G401 (cell line): ENCODE results near the gene HRH3. TPM values are rescaled to one million over a fixed set of nuclear protein-coding genes. Genes with fewer than 3 reads are reported as not detected.

Source experiments
- DNase-seq: peaks from one replicate; pipeline ENCODE4 v3.0.0-alpha.2; 2015; ENCODE audit warnings: low spot score
- in situ Hi-C: cut with HindIII; loops from 2 replicates; pipeline ENCODE4 v1.10.0; 2016; ENCODE audit warnings: low sequenced_read_pairs, mixed read lengths
- total RNA-seq: library from RNA; depleted of rRNA; stranded (reverse); fragments of >200 nt; shearing (Covaris generic); gene quantifications from 2 replicates; pipeline ENCODE4 v1.2.3, GENCODE V29; 2014

The HRH3 gene
- total RNA-seq, 1 experiment from 2014 or later: not detected

DNA sequence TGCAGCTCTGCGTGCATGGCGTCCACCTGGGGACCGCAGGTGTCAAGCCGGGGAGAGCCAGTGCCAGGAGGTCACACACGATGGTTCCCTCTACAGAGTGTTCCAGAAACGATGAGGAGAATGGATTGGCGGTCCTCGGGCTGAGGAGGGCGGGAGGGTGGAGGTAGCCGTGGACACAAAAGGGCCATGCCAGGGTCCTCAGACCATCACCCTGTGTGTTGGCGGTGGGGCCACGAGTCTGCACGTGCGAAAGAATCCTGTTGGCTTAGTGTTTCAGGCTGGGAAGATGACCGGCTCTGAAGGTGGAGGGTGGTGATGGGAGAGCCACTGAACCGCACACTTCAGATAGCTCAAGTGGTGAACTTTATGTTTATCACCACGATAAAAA lies 13.7 kb downstream of the HRH3 start:
- in situ Hi-C loops: no loop called here

DNA sequence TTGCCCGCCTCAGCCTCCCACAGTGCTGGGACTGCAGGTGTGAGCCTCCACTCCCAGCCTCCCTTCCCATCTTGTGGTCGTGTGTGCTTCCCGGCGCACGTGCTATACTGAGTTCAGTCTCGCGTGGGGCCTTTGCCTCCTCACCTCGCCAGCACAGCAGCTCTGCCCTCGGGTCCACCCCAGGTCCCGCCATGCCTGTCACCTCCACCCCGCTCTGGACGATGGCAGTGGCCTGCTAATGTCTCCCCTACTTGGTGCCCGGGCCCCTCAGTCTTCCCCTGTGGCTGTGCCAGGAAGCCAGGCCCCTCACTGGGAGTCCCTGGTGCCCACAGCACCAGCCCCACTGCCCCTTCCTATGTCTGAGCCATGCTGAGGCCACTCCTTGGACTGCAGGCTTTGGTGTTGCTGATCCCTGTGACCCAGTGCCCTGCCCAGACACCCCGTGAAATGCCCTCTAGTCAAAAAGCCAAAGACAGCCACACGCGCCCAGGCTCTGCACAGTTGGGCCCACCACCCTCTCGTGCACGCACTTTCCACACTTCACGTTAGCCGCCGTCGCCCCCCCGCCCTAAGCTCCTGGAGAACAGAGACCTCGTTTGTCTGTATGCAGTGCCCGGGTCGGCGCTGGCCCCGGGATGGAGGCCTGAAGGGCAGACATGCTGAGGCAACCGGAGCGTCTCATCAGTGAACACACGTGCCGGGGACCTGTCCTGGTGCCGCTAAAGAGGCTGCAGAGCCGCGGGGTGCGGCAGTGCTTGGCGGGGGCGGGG lies 14.3 kb downstream of the HRH3 start:
- in situ Hi-C loops: no loop called here
- no peak for DNase-seq

More for the DNA sequence above, 13.7 kb downstream of the HRH3 start:
- DNase-seq: no peak

DNA sequence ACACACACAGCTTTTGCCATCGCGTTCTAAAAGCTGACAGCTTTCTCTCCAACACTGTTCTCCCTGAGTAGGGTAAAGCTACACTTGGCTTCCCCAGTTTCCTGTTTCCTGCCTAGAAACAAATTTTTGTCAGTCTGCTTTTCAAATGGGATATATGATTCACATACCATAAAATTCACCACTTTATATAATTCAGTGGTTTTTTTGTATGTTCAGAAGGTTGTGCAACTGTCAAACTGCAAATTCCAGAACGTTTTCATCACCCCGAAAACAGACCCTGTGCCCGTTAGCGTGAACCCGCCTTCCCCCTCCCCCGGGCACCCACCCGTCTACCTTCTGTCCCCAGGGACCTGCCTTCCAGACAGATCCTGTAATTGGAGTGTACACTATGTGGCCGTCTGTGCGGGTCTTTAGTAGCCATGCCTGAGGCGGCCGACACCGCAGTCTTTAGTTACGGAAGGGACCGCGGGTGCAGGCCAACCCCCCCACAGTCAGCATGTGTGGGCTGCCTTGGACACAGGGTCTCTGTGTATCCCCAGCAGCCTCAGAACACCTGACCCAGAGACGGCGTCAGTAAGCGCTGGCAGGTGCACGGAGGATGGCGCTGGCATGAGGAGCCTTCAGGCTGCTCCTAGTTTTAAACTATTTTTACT lies 16.6 kb downstream of the HRH3 start:
- no peak for DNase-seq
- in situ Hi-C loops: no loop called here

DNA sequence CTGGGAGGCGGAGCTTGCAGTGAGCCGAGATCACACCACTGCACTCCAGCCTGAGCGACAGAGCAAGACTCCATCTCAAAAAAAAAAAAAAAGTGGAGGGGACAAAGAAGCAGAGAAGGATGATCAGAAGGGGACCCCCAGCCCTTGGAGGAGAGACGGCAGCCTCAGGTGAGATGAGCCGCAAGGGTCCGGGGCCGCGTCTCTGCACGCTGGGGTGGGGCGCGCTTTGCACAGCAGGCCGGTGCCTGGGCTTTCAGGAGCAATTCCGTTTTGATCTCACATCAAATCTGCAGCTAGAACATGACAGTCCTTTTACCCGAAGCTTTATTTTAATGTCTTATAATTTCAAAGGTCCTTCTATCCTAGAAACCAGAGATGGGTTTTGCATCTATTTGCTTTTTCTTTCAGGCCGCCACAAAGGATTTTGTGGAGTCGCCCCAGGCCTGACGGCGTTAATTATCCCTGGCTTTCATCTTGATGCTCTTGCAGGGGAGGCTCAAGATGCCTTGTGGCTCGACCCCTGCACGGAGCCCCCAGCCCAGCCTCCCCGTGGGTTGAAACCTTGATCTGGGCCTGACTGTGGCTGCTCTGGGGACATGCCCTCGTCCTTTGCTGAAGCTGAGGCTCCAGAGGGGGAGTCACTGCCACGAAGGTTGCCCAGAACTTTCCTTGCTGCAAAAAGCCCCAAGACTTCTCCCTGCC lies 17.3 kb downstream of the HRH3 start:
- in situ Hi-C loops: no loop called here

DNA sequence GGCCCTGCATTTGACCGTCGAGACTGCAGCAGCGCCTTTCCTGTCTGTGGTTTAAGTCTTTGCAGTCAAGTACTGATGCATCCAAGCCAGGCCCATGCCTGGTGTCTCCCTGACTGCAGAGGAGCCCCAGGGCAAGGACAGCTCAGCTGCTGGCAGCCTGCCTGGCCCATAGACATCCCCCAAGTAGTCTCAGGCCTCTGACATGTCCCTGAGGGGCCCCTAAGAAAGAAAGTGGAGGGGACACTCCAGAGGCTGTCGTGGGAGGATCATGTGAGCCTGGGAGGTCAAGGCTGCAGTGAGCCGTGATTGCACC lies 18.0 kb downstream of the HRH3 start:
- in situ Hi-C loops: no loop called here
- no peak for DNase-seq

More for the DNA sequence above, 17.3 kb downstream of the HRH3 start:
- no peak for DNase-seq

DNA sequence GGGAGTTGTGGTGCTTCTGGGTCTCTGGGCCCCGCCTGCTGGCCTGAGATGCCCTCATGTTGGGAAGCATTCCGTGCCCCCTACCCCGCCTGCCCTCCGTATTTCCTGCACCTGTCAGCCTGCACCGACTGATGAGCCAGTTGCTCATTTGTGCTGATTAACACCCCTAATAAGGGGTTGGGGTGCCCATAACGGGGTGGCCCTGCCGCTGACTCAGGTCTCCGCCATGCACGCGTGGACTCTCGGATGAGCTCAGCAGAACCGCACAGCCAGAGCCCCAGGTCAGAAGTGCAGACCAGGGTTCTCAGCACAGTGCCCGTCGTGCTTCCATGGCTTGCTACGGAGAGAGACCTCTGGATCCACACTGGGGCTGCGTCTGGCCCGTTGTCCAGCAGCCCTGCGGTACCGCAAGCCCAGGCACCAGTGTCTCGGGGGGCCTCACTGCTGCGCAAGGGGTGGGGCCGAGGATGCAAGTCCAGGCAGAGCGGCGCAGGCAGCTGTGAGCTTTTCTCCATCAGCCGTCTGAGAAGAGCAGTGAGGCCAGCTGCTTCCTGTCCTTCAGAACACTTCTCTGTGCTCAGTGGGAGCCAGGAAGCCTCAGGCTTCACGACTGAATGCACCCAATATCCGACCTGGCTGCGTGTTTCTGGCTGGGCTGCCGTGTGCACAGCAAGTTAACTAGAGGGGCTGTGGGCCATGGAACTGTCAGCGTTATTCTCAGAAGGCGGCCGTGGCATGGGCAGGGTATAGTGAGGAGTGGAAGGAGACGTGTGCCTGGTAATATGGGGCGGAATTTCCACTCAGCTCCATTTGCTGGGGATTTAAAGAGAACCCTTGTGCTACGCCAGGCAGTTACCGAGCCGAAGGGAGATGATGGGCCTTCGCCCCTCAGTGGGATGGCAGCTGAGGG lies 18.6 kb downstream of the HRH3 start:
- peak; percentile 68 for DNase-seq
- in situ Hi-C loops: no loop called here

DNA sequence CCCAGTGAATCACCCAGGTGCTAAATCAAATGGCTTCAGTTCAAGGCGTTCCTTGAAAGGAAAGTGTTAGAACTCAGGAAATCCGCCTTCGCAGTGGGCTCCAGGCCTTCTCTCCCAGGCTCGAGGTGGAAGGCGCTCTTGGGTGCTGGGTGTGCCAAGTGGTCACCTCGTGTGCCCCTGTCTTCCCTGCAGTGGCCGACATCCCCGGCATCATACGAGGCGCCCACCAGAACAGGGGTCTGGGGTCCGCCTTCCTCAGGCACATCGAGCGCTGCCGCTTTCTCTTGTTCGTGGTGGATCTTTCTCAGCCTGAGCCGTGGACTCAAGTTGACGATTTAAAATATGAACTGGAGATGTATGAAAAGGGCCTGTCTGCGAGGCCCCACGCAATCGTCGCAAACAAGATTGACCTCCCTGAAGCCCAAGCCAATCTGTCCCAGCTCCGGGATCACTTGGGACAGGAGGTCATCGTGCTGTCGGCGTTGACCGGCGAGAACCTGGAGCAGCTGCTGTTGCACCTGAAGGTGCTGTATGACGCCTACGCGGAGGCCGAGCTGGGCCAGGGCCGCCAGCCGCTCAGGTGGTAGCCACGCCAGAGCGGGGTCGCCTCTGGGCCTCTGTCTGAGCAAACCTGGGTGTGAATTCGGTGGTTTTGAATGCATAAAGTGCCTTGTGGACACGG lies 19.4 kb downstream of the HRH3 start:
- no peak for DNase-seq
- in situ Hi-C loops: no loop called here

DNA sequence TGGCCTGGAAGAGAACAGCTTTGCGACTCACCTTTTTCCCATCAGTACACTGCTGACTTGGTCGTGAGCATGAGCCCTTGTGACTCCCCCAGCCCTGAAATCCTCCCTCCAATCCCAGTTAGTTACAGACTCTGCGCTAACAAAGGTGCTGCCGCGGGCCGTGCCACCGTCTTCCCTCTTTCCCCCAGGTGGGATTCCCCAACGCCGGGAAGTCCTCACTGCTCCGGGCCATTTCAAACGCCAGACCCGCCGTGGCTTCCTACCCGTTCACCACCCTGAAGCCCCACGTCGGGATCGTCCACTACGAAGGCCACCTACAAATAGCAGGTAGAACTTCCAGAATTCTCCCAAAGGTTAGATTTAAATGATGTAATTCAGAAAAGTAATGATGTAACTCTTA lies 21.1 kb downstream of the HRH3 start:
- in situ Hi-C loops: no loop called here

DNA sequence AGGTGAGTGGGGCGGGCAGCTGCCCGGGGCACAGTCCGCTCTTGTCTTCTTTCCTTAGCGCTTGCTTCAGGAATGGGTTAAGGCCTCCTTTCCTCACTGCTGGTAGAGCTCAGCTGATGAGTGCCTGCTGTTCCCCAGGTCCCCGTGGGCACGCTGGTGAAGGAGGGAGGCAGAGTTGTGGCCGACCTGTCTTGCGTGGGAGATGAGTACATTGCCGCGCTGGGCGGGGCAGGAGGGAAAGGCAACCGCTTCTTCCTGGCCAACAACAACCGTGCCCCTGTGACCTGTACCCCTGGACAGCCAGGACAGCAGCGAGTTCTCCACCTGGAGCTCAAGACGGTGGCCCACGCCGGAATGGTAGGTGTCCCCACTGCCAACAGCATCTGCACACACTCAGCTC lies 21.6 kb downstream of the HRH3 start:
- in situ Hi-C loops: no loop called here
- DNase-seq: no peak

More for the DNA sequence above, 21.1 kb downstream of the HRH3 start:
- DNase-seq: no peak

DNA sequence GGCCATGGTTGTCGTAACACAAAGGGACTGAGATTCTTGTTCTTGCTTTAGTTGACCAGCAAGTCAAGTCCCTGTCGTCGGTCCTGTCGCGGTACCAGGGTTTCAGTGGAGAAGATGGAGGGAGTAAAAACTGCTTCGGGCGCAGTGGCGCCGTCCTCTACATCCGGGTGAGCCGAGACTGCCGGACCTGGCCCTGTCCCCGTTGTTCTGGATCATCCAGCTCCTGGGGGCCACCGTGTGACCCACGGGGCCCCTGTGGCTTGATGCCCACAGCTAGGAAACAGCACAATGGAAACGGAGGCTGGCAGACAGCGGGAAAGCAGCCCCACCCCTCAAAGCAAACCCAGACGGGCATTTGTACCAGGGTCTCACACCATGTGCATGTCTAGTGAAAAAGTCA lies 22.3 kb downstream of the HRH3 start:
- in situ Hi-C loops: no loop called here
- no peak for DNase-seq

DNA sequence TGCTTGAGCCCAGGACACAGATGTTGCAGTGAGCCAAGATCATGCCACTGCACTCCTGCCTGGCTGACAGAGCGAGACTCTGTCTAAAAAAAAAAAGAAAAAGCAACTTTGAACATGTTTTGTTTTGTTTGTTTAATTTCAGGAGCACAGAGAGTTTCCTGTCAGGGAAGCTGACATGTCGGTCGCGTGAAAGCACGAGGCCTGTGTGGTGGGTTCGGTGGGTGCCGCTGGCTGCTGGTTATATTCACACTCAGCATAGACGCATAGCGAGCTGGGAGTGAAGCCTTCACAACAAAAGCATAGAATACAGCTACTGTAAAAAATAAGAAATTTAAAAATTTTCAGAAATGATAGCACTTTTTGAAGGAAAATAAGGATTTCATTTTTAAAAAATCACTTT lies 22.8 kb downstream of the HRH3 start:
- in situ Hi-C loops: no loop called here
- DNase-seq: no peak

DNA sequence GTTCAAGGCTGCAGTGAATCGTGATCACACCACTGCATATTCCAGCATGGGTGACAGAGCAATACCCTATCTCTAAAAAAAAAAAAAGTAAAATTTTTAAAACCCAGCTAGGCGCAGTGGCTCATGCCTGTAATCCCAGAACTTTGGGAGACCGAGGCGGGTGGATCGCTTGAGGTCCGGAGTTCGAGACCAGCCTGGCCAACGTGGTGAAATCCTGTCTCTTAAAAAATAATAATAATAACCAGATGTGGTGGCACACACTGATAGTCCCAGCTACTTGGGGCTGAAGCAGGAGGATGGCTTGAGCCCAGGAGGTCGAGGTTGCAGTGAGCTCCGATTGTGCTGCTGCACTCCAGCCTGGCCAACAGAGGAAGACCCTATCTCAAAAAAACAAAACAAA lies 23.8 kb downstream of the HRH3 start:
- DNase-seq: no peak
- in situ Hi-C loops: no loop called here

DNA sequence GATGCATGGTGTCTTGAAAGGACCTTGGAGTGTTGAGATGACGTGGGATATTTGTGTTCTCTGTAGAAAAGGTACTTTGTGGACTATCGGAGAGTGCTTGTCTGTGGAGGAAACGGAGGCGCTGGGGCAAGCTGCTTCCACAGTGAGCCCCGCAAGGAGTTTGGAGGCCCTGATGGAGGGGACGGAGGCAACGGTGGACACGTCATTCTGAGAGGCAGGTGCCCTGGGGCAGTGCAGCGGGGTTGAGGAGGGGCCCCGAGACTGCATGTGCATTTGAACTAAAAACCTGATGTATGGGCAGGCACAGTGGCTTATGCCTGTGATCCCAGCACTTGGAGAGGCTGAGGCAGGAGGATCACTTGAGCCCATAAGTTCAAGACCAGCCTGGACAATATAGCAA lies 24.3 kb downstream of the HRH3 start:
- DNase-seq: no peak
- in situ Hi-C loops: no loop called here

DNA sequence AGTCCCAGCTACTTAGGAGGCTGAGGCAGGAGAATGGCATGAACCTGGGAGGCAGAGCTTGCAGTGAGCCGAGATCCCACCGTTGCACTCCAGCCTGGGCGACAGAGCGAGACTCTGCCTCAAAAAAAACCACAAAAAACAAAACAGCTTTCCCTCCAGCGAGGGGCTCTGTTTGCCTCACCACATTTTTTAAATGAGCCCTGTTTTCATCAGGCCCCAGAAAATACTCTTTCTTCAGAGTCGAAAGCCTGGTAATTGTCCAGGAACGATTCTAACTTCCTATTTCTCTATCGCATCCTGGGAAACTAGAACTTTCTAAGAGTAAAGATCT lies 25.0 kb downstream of the HRH3 start:
- in situ Hi-C loops: no loop called here
- DNase-seq: no peak

DNA sequence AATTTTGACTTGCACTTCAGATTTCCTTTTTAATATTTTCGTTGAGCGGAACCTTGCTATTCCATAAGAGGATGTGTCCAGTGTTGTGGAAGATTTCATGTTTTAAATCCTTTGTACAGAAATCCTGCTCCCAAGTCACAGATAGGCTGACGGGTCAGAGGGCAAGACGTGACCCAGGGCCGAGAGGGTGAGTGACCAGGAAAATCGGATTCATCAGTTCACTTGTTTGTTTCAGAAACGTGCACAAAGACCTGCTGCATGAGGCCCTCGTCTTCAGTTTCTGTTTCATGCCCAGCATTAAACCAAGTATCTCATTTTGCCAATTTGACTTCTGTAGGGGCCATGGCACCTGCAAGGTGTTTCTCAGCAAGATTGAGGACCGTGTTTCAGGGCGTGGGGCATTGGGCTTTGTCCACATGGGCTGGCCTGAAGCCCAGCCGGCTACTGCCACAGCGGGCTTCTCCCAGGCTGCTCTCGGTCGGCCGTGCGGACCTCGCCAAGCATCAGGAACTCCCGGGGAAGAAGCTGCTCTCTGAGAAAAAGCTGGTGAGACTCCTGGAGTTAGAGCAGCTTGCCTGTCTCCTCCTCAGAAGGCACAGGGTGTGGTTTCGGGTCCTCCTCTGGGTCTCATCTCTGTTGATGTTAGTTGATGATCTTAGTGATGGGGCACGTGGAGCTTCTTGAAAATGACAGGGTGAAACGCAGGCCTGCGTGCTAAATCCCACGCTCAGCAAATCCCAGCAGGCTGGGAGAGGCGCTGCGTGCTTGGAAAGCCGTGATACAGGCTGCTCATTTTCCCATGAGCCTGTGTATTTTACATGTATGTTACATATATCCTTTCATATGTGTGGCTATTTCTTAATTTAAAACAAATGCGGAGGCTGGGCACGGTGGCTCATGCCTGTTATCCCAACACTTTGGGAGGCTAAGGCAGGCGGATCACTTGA lies 26.7 kb downstream of the HRH3 start:
- peak; percentile 66 for DNase-seq
- in situ Hi-C loops: no loop called here

DNA sequence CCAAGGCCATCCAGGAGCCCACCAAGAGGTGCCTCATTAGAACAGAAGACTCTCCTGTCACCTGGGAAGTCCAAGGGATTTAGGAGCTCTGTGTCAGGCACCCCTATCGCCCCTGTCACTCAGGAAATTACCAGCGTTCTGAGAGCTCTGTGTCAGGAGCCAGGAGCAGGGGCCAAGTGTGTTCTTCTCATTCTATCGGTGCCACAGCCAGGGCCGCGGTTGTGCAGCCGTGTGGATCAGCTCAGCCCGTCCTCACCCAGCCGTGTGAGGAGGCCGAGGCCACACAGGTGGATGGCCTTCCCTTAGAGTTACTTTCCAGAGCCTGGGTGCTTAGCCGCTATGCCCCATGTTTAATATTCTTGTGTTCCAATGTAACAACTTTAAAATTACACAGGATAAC lies 27.4 kb downstream of the HRH3 start:
- in situ Hi-C loops: no loop called here
- DNase-seq: peak; percentile 28

DNA sequence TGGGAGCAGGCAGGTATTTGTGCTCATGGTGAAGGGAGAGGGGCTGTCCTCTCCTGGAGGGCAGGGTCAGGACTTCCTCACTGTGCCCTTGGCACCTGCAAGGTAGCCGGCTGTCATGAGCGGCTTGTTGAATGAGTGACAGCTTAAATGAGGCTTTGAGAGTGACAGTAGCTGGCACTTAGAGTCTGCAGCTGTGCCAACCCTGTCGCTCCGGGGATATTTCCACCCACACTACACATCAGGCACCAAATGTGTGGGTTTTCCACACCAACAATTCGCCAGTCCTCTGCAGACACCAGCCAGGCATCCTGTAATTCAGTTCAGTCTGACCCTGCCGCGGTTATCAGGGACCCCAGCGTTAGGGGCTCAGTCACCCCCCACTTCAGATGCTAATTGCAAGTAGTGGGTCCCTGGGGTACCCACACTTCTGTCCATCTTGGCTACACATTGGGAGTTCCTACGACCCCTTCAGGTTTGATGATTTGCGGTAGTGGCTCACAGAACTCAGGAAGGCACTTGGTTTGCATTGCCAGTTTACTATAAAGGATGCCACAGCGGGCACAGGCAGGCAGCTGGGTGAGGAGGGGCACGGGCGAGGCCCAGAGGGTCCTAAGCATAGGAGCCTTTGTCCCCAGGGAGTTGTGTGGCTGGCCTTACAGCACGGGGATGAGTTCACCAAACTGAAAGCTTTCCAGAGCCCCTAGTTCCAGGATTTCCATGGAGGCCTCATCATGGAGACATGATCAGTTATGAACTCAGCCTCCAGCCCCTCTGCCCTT lies 28.1 kb downstream of the HRH3 start:
- DNase-seq: no peak
- in situ Hi-C loops: no loop called here
